ENCODE measurements around the gene SPATA32.

DNA sequence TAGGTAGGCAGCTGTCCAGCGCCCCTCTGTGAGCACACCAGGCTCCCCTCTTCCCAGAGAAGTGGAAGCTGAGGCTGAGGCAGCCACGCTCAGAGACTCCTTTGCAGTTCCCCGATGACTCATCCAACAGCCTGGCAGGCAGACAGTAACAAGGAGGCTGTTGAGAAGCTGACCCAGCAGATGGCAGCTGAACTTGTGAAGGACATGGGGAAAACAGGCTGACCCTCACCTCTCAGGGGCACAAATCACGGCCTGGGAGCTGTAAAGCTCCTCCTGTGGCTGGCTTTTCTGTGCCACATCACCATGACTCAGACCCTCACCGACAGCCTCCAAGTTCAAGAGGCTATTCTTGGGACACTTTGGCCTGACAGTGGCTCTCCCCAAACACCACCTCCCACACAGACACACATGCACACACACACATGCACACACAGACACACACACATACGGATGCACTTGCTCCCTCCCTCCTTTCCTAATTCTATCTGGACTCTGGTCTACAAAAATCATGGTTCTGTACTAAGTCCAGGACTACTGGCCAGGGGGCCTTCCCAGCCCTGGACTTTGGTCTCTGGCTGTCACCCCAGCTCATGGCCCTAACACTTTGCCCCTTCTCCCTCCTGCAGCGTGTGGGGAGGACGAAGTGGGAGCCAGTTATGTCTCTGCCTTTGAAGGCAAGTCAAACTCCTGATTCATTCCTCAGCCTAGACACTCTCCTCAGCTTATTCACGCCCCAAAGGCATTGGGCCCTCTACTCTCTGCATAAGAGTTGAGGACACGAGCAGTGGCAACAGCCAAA, 31.7 kb upstream of the SPATA32 start:
- TF ChIP-seq, protein P1, sequence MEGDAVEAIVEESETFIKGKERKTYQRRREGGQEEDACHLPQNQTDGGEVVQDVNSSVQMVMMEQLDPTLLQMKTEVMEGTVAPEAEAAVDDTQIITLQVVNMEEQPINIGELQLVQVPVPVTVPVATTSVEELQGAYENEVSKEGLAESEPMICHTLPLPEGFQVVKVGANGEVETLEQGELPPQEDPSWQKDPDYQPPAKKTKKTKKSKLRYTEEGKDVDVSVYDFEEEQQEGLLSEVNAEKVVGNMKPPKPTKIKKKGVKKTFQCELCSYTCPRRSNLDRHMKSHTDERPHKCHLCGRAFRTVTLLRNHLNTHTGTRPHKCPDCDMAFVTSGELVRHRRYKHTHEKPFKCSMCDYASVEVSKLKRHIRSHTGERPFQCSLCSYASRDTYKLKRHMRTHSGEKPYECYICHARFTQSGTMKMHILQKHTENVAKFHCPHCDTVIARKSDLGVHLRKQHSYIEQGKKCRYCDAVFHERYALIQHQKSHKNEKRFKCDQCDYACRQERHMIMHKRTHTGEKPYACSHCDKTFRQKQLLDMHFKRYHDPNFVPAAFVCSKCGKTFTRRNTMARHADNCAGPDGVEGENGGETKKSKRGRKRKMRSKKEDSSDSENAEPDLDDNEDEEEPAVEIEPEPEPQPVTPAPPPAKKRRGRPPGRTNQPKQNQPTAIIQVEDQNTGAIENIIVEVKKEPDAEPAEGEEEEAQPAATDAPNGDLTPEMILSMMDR (IDR thresholded peaks at IDR 0.05): peak in 2 of 12 donors; percentile 10 to 25
- no peak for TF ChIP-seq POLR2A (IDR thresholded peaks at IDR 0.05)
